HG02840 (cell line): ENCODE measurements around the gene INPP5A.

Experiments used
- ATAC-seq: cut with Tn5 transposase; IDR thresholded peaks from one replicate; pipeline ENCODE4 v1.9.1; 2021; ENCODE audit warnings: mild to moderate bottlenecking, moderate library complexity, moderate number of reproducible peaks; ENCODE audit not compliant: unreplicated experiment, low FRiP score

INPP5A gene

GRCh38 chr10:132746801-132747625 is 209.4 kb downstream of the INPP5A start:
- no peak for ATAC-seq

GRCh38 chr10:132748135-132748534 is 210.5 kb downstream of the INPP5A start:
- no peak for ATAC-seq

- no peak for ATAC-seq
Observed at GRCh38 chr10:132748545-132749370, 211.2 kb downstream of the INPP5A start.

GRCh38 chr10:132749371-132749795 is 211.8 kb downstream of the INPP5A start:
- no peak for ATAC-seq

- no peak for ATAC-seq
Observed at GRCh38 chr10:132750936-132751335, 213.3 kb downstream of the INPP5A start.

GRCh38 chr10:132752378-132752777 is 214.8 kb downstream of the INPP5A start:
- no peak for ATAC-seq

- no peak for ATAC-seq
Observed at GRCh38 chr10:132752961-132753360, 215.4 kb downstream of the INPP5A start.

- ATAC-seq: no peak
Observed at GRCh38 chr10:132753596-132753995, 216.0 kb downstream of the INPP5A start.

GRCh38 chr10:132754071-132754470 is 216.5 kb downstream of the INPP5A start:
- ATAC-seq: no peak

GRCh38 chr10:132755166-132755711 is 217.7 kb downstream of the INPP5A start:
- ATAC-seq: no peak

GRCh38 chr10:132756591-132756990 is 219.0 kb downstream of the INPP5A start:
- no peak for ATAC-seq

GRCh38 chr10:132757171-132757570 is 219.6 kb downstream of the INPP5A start:
- no peak for ATAC-seq

- ATAC-seq: no peak
Observed at GRCh38 chr10:132758865-132759264, 221.3 kb downstream of the INPP5A start.

- no peak for ATAC-seq
Observed at GRCh38 chr10:132761395-132762060, 223.9 kb downstream of the INPP5A start.

GRCh38 chr10:132762267-132762666 is 224.7 kb downstream of the INPP5A start:
- no peak for ATAC-seq

GRCh38 chr10:132763545-132763944 is 226.0 kb downstream of the INPP5A start:
- ATAC-seq: no peak

GRCh38 chr10:132764108-132764507 is 226.5 kb downstream of the INPP5A start:
- ATAC-seq: no peak

- ATAC-seq: no peak
Observed at GRCh38 chr10:132765435-132765834, 227.8 kb downstream of the INPP5A start.

- no peak for ATAC-seq
Observed at GRCh38 chr10:132766291-132766690, 228.7 kb downstream of the INPP5A start.

GRCh38 chr10:132768346-132769248 is 231.0 kb downstream of the INPP5A start:
- no peak for ATAC-seq
